B cell (primary cell): ENCODE measurements around the gene TENM4.

Experiments
- EZH2 ChIP-seq: IDR thresholded peaks from 2 replicates; pipeline ENCODE4 v1.6.1; 2012; ENCODE audit warnings: borderline replicate concordance, low read depth, mild to moderate bottlenecking, moderate library complexity, low read length; ENCODE audit not compliant: insufficient read depth, poor library complexity, severe bottlenecking
- TF ChIP-seq, protein P1 (sequence below): fragments of 200-600 bp; IDR thresholded peaks from one replicate; pipeline ENCODE4 v1.8.0; 2022; ENCODE audit warnings: antibody characterized with exemption, mild to moderate bottlenecking

DNA sequence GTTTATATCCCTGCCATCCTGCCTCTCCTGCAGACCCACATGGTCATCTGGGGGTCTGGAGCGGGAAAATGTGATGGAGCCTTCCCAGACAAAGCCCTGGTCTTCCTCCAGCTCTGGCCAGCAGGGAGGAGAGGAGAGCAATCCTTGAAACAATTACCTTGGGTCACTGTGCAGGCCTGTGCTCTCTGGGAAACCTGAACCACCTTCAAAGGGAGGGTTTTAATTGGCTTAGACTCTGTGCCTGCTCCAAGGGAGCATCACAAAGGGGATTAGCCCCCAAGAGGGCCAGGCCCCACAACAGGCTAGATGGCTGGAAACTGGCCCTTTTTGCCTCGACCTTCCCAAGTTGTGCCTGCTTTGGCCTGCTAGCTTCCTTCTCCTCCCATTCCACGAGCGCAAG, 351.9 kb downstream of the TENM4 start:
- TF ChIP-seq, protein P1, sequence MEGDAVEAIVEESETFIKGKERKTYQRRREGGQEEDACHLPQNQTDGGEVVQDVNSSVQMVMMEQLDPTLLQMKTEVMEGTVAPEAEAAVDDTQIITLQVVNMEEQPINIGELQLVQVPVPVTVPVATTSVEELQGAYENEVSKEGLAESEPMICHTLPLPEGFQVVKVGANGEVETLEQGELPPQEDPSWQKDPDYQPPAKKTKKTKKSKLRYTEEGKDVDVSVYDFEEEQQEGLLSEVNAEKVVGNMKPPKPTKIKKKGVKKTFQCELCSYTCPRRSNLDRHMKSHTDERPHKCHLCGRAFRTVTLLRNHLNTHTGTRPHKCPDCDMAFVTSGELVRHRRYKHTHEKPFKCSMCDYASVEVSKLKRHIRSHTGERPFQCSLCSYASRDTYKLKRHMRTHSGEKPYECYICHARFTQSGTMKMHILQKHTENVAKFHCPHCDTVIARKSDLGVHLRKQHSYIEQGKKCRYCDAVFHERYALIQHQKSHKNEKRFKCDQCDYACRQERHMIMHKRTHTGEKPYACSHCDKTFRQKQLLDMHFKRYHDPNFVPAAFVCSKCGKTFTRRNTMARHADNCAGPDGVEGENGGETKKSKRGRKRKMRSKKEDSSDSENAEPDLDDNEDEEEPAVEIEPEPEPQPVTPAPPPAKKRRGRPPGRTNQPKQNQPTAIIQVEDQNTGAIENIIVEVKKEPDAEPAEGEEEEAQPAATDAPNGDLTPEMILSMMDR: no peak
- TF ChIP-seq EZH2: no peak
